GM10248 (cell line): Measurements from ENCODE around the gene MKNK2.

Experiments used
- CTCF ChIA-PET: fragments of 300-600 bp; sonication (Branson Sonifier 250); formaldehyde crosslinking; extraction: SDS; loops from one replicate; lab custom pipeline; 2021; ENCODE audit warnings: antibody characterized with exemption; lab: Yijun Ruan, JAX
- POLR2A ChIA-PET: fragments of 350-650 bp; sonication (Branson Sonifier 250); formaldehyde crosslinking; extraction: SDS; loops from one replicate; lab custom pipeline; 2020; ENCODE audit warnings: antibody characterized with exemption; lab: Yijun Ruan, JAX
- DNase-seq: peaks from one replicate; pipeline ENCODE4 v3.0.0; 2012; ENCODE audit errors: extremely low spot score
- TF ChIP-seq, protein P1 (sequence below): IDR thresholded peaks from 2 replicates; pipeline ENCODE4 v1.5.1; 2012; ENCODE audit warnings: mild to moderate bottlenecking, low read depth; ENCODE audit errors: extremely low read depth, missing control alignments, control extremely low read depth

Gene MKNK2

DNA sequence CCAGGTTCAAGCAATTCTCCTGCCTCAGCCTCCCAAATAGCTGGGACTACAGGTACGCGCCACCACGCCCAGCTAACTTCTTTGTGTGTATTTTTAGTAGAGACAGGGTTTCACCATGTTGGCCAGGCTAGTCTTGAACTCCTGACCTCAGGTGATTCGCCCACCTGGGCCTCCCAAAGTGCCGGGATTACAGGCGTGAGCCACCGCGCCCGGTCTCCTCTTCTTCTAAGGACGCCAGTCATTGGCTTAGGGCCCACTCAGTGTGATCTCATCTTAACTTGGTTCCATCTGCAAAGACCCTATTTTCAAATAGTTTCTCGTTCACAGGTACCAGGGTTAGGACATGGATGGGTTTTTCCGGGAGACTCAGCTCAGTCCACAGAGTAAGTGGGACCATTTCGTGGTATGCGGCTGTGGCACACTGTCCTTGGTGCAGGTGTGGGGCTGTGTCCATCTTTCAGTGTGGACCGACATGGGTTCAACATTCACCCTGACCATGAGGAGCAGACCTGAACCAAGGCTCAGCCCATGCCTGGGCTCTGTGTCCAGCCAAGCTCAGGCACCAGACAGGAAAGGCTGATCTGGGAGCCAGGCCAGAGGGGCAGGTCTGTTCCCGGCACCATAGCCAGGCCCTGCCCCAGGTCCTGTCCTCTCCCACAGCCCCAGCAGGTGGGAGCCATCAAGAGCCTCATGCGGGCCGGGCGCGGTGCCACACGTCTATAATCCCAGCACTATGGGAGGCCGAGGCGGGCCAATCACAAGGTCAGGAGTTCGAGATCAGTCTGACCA is 2.8 kb upstream of the MKNK2 start:
- DNase-seq, result no peak
- CTCF ChIA-PET, result interaction anchor here (2.1 to 2.4 kb wide), 2 partner anchors 11 to 41 kb away, joined by 5 to 12 read pairs; no protein-coding TSS in a partner anchor
- TF ChIP-seq, protein P1, sequence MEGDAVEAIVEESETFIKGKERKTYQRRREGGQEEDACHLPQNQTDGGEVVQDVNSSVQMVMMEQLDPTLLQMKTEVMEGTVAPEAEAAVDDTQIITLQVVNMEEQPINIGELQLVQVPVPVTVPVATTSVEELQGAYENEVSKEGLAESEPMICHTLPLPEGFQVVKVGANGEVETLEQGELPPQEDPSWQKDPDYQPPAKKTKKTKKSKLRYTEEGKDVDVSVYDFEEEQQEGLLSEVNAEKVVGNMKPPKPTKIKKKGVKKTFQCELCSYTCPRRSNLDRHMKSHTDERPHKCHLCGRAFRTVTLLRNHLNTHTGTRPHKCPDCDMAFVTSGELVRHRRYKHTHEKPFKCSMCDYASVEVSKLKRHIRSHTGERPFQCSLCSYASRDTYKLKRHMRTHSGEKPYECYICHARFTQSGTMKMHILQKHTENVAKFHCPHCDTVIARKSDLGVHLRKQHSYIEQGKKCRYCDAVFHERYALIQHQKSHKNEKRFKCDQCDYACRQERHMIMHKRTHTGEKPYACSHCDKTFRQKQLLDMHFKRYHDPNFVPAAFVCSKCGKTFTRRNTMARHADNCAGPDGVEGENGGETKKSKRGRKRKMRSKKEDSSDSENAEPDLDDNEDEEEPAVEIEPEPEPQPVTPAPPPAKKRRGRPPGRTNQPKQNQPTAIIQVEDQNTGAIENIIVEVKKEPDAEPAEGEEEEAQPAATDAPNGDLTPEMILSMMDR, result no peak
- POLR2A ChIA-PET, result no interaction called here

DNA sequence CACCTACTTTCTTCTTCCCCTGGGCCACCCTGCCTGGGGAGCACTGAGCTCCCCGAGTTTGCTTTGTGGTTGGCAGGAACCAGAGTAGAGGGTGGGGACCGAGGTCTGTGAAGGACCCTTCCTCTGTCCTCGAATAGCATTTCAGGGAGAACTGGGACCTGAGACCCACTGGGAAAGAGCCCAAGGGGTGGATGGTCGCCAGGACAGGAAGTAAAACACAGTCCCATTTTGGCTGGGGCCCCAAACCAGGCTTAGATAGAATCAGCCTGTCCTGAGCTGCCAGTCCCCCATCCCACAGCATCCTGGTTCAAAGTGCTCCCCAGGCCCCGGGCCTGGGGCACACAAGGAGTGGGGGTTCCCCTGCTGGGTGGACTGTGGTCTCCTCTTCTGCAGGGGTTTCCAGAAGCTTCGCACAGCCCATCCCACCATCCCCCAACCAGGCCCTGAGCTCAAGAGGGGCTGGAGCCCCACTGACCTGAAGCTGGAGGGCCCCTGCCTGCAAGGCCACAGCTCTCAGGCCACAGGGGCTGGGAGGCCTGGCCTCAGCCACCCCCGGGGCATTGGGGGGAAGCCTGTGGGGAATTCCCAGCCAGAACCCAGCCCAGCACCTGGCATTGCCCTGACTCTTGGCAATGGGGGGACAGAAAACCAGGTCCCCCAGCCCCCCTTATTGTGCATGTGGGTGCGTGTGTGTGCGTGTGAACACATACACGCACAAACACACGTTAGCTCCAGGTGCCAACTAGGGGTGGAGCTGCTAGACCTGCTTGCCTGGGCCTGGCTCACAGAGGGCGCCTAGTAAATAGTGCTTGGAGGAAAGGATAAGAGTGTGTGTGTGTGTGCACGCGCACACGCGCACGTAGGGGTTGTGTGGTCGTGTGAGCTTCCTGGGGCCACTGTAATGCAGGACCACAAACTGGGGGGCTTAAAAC is 995 bp upstream of the MKNK2 start:
- ChIA-PET POLR2A (interaction anchor here (0.5 to 1.8 kb wide), 13 partner anchors 8 to 487 kb away, joined by 3 to 13 read pairs (median 3); no protein-coding TSS in a partner anchor), CTCF (interaction anchor here (1.0 to 2.4 kb wide), 9 partner anchors 9 to 177 kb away, joined by 3 to 13 read pairs (median 5); no protein-coding TSS in a partner anchor)
- TF ChIP-seq, protein P1, result no peak
- DNase-seq, result no peak

- DNase-seq, result no peak
- ChIA-PET CTCF (no interaction called here), POLR2A (interaction anchor here (0.6 to 2.5 kb wide), 5 partner anchors 8 to 44 kb away, joined by 3 to 13 read pairs (median 5); no protein-coding TSS in a partner anchor)
- TF ChIP-seq, protein P1, result no peak
These were observed 574 bp downstream of the MKNK2 start for GRCh38 chr19:2050349-2050990.

GRCh38 chr19:2049741-2050348 is 1.2 kb downstream of the MKNK2 start:
- POLR2A ChIA-PET, result interaction anchor here (0.6 to 2.5 kb wide), 5 partner anchors 8 to 44 kb away, joined by 3 to 13 read pairs (median 5); no protein-coding TSS in a partner anchor
- peak; percentile 54 for DNase-seq
- CTCF ChIA-PET, result no interaction called here
- TF ChIP-seq, protein P1, result no peak

DNA sequence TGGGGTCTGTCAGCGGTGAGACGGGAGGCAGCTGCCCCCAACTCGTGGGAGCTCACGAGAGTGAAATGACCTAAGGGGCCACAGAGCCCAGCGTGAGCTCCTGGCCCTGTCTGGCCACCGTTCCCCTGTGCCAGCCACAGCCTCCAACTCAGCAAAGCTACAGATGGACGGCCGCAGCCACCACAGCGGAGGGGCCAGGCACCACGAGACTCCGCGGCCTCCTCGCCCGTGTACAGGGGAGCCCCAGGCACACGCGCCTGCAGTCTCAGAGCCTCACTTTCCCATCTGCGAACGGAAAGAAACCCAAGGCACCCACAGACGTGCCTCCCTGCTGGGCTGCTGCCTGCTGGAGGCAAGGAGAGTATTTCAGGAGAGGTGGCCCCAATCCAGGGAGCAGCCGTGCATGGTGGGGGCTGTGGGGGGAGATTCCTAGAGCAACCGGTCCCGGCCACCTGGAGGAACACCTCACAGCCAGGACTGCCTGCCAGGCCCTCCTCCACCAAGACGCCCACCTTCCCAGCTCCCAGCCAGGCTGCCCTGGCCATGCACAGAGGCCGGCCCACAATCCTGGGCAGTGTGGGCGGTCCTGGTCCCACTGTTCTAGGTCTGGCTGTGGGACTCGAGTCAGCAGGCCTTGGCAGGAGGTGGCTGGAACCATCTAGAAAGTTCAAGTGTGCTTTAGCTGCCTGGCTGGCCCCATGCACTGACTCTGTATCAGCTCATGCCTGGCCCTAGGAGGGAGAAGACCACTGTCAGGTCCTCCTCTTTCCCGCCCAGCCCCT is 1.9 kb downstream of the MKNK2 start:
- TF ChIP-seq, protein P1, result no peak
- CTCF ChIA-PET, result interaction anchor here (0.6 to 1.1 kb wide), 3 partner anchors 20 to 143 kb away, joined by 3 read pairs; partner anchors contain the start of genes ADAT3 and SCAMP4
- POLR2A ChIA-PET, result interaction anchor here (0.5 to 2.5 kb wide), 11 partner anchors 9 to 391 kb away, joined by 3 to 13 read pairs (median 5); no protein-coding TSS in a partner anchor
- no peak for DNase-seq
